HG03521 (cell line): ENCODE data around the gene C1orf226.

Experiments used
- ATAC-seq: cut with Tn5 transposase; IDR thresholded peaks from one replicate; pipeline ENCODE4 v1.9.1; 2021; ENCODE audit warnings: mild to moderate bottlenecking, moderate library complexity; ENCODE audit not compliant: unreplicated experiment

The C1orf226 gene

GRCh38 chr1:162384116-162384515 lies 2.6 kb downstream of the C1orf226 start:
- no peak for ATAC-seq

GRCh38 chr1:162384601-162385279 lies 3.2 kb downstream of the C1orf226 start:
- ATAC-seq = no peak

GRCh38 chr1:162385280-162385623 lies 3.7 kb downstream of the C1orf226 start:
- no peak for ATAC-seq

- no peak for ATAC-seq
These were observed 4.2 kb downstream of the C1orf226 start for GRCh38 chr1:162385702-162386101.

- no peak for ATAC-seq
These were observed 5.0 kb downstream of the C1orf226 start for GRCh38 chr1:162386292-162387225.

GRCh38 chr1:162387226-162388082 lies 5.9 kb downstream of the C1orf226 start:
- no peak for ATAC-seq

- ATAC-seq = no peak
These were observed 6.6 kb downstream of the C1orf226 start for GRCh38 chr1:162388083-162388594.

- no peak for ATAC-seq
These were observed 7.1 kb downstream of the C1orf226 start for GRCh38 chr1:162388615-162389014.

- no peak for ATAC-seq
These were observed 7.7 kb downstream of the C1orf226 start for GRCh38 chr1:162389021-162389818.

- ATAC-seq = no peak
These were observed 8.4 kb downstream of the C1orf226 start for GRCh38 chr1:162389971-162390370.

- no peak for ATAC-seq
These were observed 9.1 kb downstream of the C1orf226 start for GRCh38 chr1:162390396-162391185.

GRCh38 chr1:162391790-162392563 lies 10.4 kb downstream of the C1orf226 start:
- ATAC-seq = no peak

- ATAC-seq = no peak
These were observed 14.8 kb downstream of the C1orf226 start for GRCh38 chr1:162396201-162396906.

GRCh38 chr1:162397039-162397448 lies 15.5 kb downstream of the C1orf226 start:
- ATAC-seq = no peak

GRCh38 chr1:162397943-162398560 lies 16.5 kb downstream of the C1orf226 start:
- ATAC-seq = no peak

- no peak for ATAC-seq
These were observed 17.6 kb downstream of the C1orf226 start for GRCh38 chr1:162398999-162399580.

GRCh38 chr1:162400790-162401355 lies 19.3 kb downstream of the C1orf226 start:
- no peak for ATAC-seq
